Uterus (tissue), 2 donors: ENCODE data around the gene PTPRR.

ENCODE experiments used
- POLR2A ChIP-seq, 2 donors: fragments of 450-650 bp; IDR thresholded peaks; one replicate each; pipeline ENCODE4 v1.6.1; 2016; ENCODE audit warnings: antibody characterized with exemption in 2 of 2, mild to moderate bottlenecking in 1 of 2, moderate library complexity in 1 of 2
- TF ChIP-seq, protein P1 (sequence below), 4 experiments: fragments of 200-600 bp in 2 of 4; fragments of 450-650 bp in 2 of 4; sonication (generic) in 2 of 4; IDR thresholded peaks; one replicate each; pipeline ENCODE4 v1.5.1; 2016 to 2019; ENCODE audit warnings: antibody characterized with exemption in 4 of 4, mild to moderate bottlenecking in 2 of 4, moderate library complexity in 1 of 4

DNA sequence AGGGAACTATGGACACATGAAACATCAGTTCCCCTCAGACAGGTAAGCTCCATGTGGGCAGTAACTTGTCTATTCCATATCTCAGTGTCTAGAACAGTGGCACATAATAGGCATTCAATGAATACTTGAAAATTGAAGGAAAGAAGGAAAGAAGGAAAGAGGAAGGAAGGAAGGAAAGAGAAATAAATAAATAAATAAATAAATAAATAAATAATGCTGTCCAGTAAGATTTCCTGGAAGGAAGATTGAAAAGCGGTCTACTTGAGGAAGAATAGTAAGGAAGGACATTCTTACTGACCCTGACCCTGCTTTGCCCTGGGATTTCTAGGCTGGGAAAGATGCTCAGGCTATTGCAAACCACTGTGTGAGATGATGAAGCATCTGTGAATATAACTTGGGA lies 91.5 kb downstream of the PTPRR start:
- no peak for TF ChIP-seq POLR2A (IDR thresholded peaks at IDR 0.05)
- TF ChIP-seq, protein P1, sequence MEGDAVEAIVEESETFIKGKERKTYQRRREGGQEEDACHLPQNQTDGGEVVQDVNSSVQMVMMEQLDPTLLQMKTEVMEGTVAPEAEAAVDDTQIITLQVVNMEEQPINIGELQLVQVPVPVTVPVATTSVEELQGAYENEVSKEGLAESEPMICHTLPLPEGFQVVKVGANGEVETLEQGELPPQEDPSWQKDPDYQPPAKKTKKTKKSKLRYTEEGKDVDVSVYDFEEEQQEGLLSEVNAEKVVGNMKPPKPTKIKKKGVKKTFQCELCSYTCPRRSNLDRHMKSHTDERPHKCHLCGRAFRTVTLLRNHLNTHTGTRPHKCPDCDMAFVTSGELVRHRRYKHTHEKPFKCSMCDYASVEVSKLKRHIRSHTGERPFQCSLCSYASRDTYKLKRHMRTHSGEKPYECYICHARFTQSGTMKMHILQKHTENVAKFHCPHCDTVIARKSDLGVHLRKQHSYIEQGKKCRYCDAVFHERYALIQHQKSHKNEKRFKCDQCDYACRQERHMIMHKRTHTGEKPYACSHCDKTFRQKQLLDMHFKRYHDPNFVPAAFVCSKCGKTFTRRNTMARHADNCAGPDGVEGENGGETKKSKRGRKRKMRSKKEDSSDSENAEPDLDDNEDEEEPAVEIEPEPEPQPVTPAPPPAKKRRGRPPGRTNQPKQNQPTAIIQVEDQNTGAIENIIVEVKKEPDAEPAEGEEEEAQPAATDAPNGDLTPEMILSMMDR (IDR thresholded peaks at IDR 0.05): no peak
